GM12864 (cell line): ENCODE measurements around the gene PPM1H.

Experiments
- DNase-seq: peaks from one replicate; pipeline ENCODE4 v3.0.0-alpha.2; 2011; ENCODE audit warnings: low read depth
- H3K4me3 ChIP-seq: 2 replicates; pipeline ENCODE4 v1.5.1; 2011; ENCODE audit warnings: mild to moderate bottlenecking, low read depth, low read length, control low read depth
- CTCF ChIP-seq: IDR thresholded peaks from 2 replicates; pipeline ENCODE4 v1.5.1; 2011; ENCODE audit warnings: low read depth, mild to moderate bottlenecking, moderate library complexity, low read length, control low read depth, inconsistent platforms; ENCODE audit errors: missing control alignments

The PPM1H gene

DNA sequence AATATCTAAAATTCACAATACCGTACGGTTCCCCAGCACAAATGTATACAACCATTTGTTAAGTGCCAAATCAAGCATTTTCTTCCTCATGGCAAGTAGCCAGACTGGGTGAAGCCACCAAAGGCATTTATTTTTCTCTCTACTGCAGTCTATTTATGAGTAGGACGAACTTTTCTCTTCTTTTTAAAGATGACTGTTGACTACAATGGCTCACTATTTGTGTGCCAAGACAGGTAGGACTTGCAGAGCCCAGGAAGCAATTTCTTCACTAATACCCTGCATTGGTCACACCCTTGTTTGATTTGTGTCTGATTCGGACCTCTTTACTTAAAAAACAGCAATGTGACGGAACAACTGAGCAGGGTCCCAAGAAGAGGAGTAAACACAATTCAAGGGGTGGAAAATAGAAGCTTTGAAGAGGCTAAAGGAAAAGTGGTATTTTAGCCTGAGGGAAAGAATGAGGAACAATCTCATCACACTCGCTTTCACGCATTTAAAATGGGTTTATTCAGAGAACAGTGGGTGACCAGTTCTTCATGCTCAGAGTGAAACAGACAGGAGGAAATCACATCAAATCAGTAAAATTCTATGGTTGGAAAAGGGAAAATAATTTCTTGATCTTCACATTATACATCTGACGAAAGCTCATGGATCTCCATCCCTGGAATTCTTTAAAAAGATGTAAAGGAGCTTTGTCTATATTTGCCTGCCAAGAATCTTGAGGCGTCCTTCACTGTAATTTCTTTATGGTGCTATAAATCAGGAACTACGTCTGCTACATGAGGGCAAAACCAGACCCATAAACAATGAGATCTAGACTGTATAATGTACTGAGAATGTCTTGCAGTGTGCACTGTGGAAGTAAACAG, 183.8 kb downstream of the PPM1H start:
- no peak for DNase-seq
- no peak overlapping the region for H3K4me3 ChIP-seq
- no peak for TF ChIP-seq CTCF

DNA sequence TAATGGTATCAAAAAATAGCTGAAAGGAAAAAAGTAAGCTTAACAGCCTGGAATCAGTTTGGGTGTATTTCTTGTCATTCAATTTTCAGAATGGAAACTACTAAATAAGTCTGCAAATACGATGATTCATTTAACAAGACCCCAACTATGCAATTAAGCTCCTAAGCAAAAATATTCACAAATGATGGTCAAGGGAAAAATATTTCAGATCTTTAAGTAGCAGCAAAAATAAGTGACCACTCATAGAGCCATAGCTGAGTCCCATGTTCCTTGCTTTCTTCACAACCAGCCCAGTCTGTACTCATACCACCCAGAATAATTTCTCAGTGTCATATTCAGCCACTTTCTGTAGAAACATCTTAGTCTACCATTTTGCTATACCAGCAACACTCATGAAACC, 185.4 kb downstream of the PPM1H start:
- no peak for TF ChIP-seq CTCF

GRCh38 chr12:62748941-62749468, 185.9 kb downstream of the PPM1H start:
- no peak for DNase-seq
- no peak overlapping the region for H3K4me3 ChIP-seq
- no peak for TF ChIP-seq CTCF

More for the DNA sequence above, 185.4 kb downstream of the PPM1H start:
- no peak overlapping the region for H3K4me3 ChIP-seq
- no peak for DNase-seq

- no peak for TF ChIP-seq CTCF
- DNase-seq: no peak
- no peak overlapping the region; the same call in 1 of the 2 replicates for H3K4me3 ChIP-seq
Measured at GRCh38 chr12:62744551-62744950, 190.4 kb downstream of the PPM1H start.

DNA sequence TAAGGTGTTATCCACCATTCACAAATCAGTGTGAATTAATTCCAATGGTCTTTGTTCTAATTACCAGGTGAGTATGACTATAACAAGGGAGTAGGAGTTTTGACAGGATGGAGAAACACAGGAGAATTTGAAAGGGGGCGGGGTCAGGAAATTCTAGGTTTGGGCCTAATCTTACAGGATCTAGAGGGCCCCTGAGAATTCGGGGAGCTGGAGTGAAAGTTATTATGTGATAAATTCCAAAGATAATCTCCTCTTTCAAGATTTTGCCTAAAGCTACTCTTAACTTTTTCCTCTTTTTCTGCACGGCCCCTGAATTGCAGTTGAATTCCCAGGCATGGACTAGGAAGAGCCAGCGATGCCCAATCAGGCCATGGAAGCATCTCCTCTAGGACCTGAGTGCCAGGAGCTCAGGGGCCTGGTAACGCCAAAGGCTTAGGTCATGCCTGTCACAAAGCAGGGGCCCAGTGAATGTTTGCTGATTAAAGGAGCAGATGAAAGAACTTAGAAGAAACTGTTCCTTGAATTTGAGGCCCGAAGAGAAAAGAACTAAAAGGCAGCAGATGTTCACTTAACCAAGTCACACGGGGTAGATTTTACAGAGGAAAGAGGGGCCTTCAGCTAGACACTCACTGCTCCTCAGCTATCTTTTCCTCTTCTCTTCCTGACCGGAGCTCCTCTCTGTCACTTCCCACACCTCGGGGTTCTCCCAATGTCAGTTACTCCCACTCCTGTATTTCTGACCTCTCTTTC, 195.5 kb downstream of the PPM1H start:
- no peak for TF ChIP-seq CTCF
- DNase-seq: no peak
- H3K4me3 ChIP-seq: no peak overlapping the region

DNA sequence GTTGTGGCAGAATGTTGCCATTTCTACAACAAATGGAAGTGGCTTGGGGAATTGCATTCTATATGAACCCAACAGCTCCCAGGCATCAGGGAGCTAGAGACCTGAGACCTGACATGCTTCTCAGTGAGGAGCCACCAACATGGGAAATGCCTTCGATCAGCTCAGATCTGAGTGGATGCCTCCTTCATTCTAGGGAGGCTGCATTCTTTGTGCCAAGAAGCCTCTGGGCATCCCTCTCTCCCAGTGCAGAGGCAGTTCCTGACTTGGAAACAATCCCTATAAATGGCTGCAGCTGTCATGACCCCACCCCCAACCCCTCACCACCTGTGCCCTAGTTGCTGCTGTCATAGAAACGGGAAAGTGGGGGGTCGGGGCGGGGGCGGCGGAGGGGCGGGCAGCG, 196.3 kb downstream of the PPM1H start:
- no peak for TF ChIP-seq CTCF
- no peak for DNase-seq
- H3K4me3 ChIP-seq: no peak overlapping the region
